ENCODE results near the gene PRKG1. TPM values are rescaled to one million over a fixed set of nuclear protein-coding genes. Genes with fewer than 3 reads are reported as not detected.

The PRKG1 gene
- polyA plus RNA-seq, 1 donor, result 12.0 TPM

DNA sequence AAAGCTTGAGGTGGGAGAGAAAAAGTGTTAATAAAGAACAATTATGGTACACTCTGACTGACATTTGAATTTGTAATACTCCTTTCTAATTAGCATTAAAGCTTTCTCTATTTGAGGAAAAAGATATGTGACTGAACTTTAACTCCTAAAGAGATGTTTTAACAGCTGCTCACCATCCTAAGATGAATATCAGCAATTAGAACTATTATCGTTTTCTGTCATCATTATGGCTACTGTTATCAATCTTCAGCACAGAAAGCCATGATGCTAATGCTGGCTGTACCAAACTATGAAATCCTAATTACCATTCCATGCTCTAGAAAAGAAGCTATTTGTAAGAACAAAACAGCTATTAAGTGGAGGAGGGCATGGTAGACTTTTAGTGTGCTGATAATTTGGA, 853.9 kb downstream of the PRKG1 start:
- H3K27ac ChIP-seq (ENCODE audit: low read length), result no peak overlapping the region
- no peak overlapping the region for H3K4me3 ChIP-seq (ENCODE audit: low read length)
- no peaks in the 10 kb centered on the region for H3K36me3 ChIP-seq (ENCODE audit: control insufficient read depth, insufficient read depth, low read length)
- no peaks in the 10 kb centered on the region for H3K27me3 ChIP-seq (ENCODE audit: control insufficient read depth, insufficient read depth, low read length)
- DNase-seq, result no peak
- H3K9me3 ChIP-seq (ENCODE audit: control insufficient read depth, low read depth, low read length), result no peaks in the 10 kb centered on the region
- WGBS (ENCODE audit: insufficient coverage, low lambda C conversion rate), result no CpG with 5 or more reads among the region's 1 CpG
- no peaks in the 10 kb centered on the region for H3K4me1 ChIP-seq (ENCODE audit: control insufficient read depth, insufficient read depth, low read length)

DNA sequence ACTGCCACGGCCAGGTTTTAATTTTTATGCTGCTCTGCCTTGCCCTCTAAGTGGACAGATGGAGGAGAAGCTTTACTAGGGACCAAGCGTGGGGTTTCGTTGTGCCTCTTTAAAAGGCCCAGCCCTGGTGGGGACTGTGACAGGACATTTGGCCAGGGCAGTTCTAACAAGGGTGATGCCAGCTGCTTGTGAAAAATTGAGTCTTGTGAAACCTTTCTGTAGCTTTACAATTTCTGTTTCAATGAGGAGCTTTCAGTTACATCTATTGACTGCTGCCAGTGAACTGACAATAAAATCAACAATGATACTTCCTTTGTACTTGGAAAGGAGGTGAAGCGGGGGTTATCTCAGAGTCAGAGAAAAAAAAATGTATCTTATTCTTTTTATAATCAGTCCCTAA, 858.2 kb downstream of the PRKG1 start:
- Histone ChIP-seq H3K4me1 (ENCODE audit: control insufficient read depth, insufficient read depth, low read length) (no peaks in the 10 kb centered on the region), H3K27ac (ENCODE audit: low read length) (no peak overlapping the region), H3K36me3 (ENCODE audit: control insufficient read depth, insufficient read depth, low read length) (no peaks in the 10 kb centered on the region), H3K4me3 (ENCODE audit: low read length) (no peak overlapping the region), H3K27me3 (ENCODE audit: control insufficient read depth, insufficient read depth, low read length) (no peaks in the 10 kb centered on the region), H3K9me3 (ENCODE audit: control insufficient read depth, low read depth, low read length) (no peaks in the 10 kb centered on the region)
- 90% methylated on average over 2 of the region's 4 CpGs for WGBS (ENCODE audit: insufficient coverage, low lambda C conversion rate)
- no peak for DNase-seq

DNA sequence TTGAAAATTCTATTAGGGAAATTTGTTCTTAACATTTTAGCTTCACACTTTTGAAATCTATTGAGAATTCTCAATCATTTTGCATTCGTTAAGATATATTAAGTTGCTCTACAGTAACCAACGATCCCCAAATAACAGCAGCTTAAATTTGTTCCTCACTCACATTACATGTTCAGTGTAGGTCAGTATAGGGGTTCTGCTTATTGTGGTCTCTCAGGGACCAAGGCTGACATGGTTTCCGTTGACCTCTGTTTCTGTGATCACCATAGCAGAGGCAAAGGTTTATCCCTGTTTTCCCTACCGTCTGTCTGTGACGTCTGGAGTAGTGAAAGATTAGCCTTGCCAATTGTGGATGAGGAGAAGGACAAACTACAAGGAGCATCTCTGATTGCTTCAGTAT, 860.1 kb downstream of the PRKG1 start:
- no peaks in the 10 kb centered on the region for H3K27me3 ChIP-seq (ENCODE audit: control insufficient read depth, insufficient read depth, low read length)
- WGBS (ENCODE audit: insufficient coverage, low lambda C conversion rate), result 100% methylated on average over 1 of the region's 5 CpGs
- no peak for DNase-seq
- no peaks in the 10 kb centered on the region for H3K4me1 ChIP-seq (ENCODE audit: control insufficient read depth, insufficient read depth, low read length)
- H3K4me3 ChIP-seq (ENCODE audit: low read length), result no peak overlapping the region
- no peak overlapping the region for H3K27ac ChIP-seq (ENCODE audit: low read length)
- H3K36me3 ChIP-seq (ENCODE audit: control insufficient read depth, insufficient read depth, low read length), result no peaks in the 10 kb centered on the region
- H3K9me3 ChIP-seq (ENCODE audit: control insufficient read depth, low read depth, low read length), result no peaks in the 10 kb centered on the region

DNA sequence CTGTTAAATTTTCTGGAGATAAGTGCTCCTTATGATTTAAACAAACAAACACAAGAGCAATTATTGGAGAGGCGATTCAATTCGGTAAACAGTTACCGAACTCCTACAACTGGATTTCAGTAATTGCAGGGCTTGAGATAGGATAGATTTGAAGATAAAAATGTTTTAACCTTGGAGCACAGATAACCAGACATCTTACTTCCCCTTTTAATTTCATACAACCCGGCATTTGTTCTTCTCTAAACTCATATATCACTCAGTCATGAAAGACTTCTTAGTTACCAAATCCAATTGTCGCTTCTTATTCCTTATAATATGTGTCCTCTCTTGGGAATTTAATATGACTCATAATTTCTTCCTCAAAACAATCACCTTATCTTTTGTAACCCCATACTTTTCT, 861.1 kb downstream of the PRKG1 start:
- DNase-seq, result no peak

DNA sequence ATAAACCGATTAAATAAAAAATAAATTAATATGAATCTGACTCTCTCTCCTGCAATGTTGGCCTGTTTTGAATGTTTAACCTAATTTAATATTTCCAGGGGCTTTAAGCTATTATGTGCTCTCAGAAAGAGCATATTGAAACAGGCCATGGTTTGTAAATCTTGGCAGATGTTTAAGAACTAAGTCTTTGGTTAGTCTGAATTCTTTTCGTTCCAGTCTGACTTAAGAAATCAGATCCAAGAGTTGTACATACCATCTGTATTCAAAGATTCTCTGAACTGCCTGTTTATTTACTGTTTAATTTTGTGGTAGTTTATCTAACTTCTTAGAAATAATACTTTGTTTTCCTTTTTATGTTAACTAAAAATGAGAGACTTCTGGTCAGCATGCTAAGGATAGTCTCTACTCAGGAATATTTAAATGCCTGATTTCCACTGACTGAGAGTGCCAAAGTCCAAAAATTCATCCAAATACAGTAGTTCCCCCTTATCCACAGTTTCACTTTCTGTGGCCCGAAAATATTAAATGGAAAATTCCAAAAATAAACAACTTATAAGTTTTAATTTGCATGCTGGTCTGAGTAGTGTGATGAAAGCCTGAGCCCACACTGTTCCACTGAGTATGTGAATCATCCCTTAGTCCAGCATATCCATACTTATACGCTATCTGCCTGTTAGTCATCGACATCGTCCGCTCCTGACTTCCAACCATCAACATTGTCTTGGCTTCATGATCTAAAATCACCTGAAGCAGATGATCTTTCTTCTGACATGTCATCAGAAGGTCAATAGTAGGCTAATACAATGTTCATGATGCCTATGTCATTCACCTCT, 863.2 kb downstream of the PRKG1 start:
- Histone ChIP-seq H3K9me3 (ENCODE audit: control insufficient read depth, low read depth, low read length) (no peaks in the 10 kb centered on the region), H3K27me3 (ENCODE audit: control insufficient read depth, insufficient read depth, low read length) (no peaks in the 10 kb centered on the region), H3K4me3 (ENCODE audit: low read length) (no peak overlapping the region), H3K27ac (ENCODE audit: low read length) (no peak overlapping the region), H3K36me3 (ENCODE audit: control insufficient read depth, insufficient read depth, low read length) (no peaks in the 10 kb centered on the region), H3K4me1 (ENCODE audit: control insufficient read depth, insufficient read depth, low read length) (no peaks in the 10 kb centered on the region)
- 100% methylated on average over 1 of the region's 7 CpGs for WGBS (ENCODE audit: insufficient coverage, low lambda C conversion rate)
- no peak for DNase-seq

More for the DNA sequence above, 861.1 kb downstream of the PRKG1 start:
- Histone ChIP-seq H3K4me3 (ENCODE audit: low read length) (no peak overlapping the region), H3K27me3 (ENCODE audit: control insufficient read depth, insufficient read depth, low read length) (no peaks in the 10 kb centered on the region), H3K36me3 (ENCODE audit: control insufficient read depth, insufficient read depth, low read length) (no peaks in the 10 kb centered on the region), H3K4me1 (ENCODE audit: control insufficient read depth, insufficient read depth, low read length) (no peaks in the 10 kb centered on the region), H3K27ac (ENCODE audit: low read length) (no peak overlapping the region), H3K9me3 (ENCODE audit: control insufficient read depth, low read depth, low read length) (no peaks in the 10 kb centered on the region)
- 43% methylated on average over 2 of the region's 5 CpGs for WGBS (ENCODE audit: insufficient coverage, low lambda C conversion rate)

DNA sequence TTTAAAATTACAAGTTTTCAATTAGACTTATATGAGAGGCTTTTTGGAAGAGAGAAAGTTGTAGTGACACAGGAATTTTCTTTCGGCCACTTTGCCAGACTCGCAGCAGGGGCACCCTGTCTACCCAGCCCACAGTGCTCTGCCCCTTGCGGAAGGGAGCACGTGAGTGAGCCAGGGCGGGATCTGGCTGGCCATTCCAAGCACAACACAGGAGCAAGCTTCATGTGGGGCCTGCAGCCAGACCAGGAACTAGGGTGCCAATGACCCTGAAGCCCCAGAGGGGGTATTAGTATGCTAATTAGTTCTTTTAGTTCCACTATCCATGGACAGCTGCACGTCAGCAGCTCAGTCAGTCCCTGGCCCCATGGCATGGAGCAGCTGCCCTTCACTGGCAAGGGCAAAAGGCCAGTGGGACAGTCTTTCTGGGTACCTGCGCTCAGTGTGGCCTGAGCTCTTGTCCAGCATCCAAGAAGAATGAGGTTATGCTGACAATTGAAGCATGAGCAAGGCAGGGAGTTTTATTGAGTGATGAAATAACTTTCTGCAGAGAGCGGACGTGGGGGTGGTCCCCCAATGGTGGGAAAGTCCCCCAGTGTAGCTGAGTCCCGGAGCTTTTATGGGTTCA, 876.2 kb downstream of the PRKG1 start:
- no peak for DNase-seq
- no peak overlapping the region for H3K4me3 ChIP-seq (ENCODE audit: low read length)
- H3K4me1 ChIP-seq (ENCODE audit: control insufficient read depth, insufficient read depth, low read length), result no peaks in the 10 kb centered on the region
- no CpG with 5 or more reads among the region's 10 CpGs for WGBS (ENCODE audit: insufficient coverage, low lambda C conversion rate)
- no peaks in the 10 kb centered on the region for H3K9me3 ChIP-seq (ENCODE audit: control insufficient read depth, low read depth, low read length)
- no peaks in the 10 kb centered on the region for H3K27me3 ChIP-seq (ENCODE audit: control insufficient read depth, insufficient read depth, low read length)
- no peaks in the 10 kb centered on the region for H3K36me3 ChIP-seq (ENCODE audit: control insufficient read depth, insufficient read depth, low read length)
- H3K27ac ChIP-seq (ENCODE audit: low read length), result no peak overlapping the region

DNA sequence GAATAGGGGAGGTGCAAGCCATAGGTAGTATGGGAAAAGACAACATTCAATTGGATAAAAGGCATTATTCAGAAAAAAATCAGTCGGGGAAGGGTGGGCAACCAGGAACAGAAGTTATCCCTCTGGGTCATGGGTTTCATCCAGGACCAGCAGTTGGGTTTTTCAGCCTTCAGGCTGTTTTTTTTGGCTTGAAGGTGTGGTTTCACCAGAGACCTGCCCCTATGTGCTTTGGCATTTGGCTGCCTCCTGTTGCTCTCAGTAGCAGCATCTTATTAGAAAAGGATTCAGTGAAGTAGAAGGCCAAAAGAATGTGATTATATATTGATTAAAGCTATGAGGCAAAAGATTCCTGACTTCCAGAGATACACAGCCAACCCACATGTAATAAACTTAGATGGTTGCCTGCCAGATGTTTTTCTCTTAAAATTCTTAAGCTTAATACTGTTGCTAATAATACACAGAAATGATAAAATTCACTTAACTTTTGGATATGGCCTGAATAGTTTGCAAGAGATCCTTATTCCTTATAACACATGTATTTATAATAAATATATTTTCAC, 876.8 kb downstream of the PRKG1 start:
- Histone ChIP-seq H3K27me3 (ENCODE audit: control insufficient read depth, insufficient read depth, low read length) (no peaks in the 10 kb centered on the region), H3K9me3 (ENCODE audit: control insufficient read depth, low read depth, low read length) (no peaks in the 10 kb centered on the region), H3K4me3 (ENCODE audit: low read length) (no peak overlapping the region), H3K27ac (ENCODE audit: low read length) (no peak overlapping the region), H3K36me3 (ENCODE audit: control insufficient read depth, insufficient read depth, low read length) (no peaks in the 10 kb centered on the region), H3K4me1 (ENCODE audit: control insufficient read depth, insufficient read depth, low read length) (no peaks in the 10 kb centered on the region)
- WGBS (ENCODE audit: insufficient coverage, low lambda C conversion rate), result no CpG with 5 or more reads among the region's 1 CpG
- DNase-seq, result no peak

DNA sequence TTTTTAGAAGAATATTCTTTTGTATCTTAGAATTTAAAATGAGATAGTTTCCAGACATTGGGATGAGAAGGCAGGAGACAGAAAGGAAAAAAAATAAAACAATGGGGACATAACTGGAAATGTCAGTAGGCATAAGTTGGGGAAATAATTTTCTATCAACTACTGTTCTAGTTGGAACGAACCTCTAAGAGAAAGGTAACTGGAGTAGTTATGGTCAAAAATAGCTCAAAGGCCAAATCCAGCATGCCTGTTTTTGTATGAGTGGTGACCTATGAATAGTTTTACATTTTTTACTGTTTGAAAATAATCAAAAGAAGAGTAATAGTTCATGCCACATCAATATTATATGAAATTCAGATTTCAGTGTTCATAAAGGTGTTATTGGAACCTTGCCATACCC, 877.3 kb downstream of the PRKG1 start:
- no peaks in the 10 kb centered on the region for H3K36me3 ChIP-seq (ENCODE audit: control insufficient read depth, insufficient read depth, low read length)
- H3K9me3 ChIP-seq (ENCODE audit: control insufficient read depth, low read depth, low read length), result no peaks in the 10 kb centered on the region
- no peaks in the 10 kb centered on the region for H3K27me3 ChIP-seq (ENCODE audit: control insufficient read depth, insufficient read depth, low read length)
- no peak overlapping the region for H3K4me3 ChIP-seq (ENCODE audit: low read length)
- DNase-seq, result no peak
- H3K27ac ChIP-seq (ENCODE audit: low read length), result no peak overlapping the region
- 83% methylated on average over 1 of the region's 1 CpG for WGBS (ENCODE audit: insufficient coverage, low lambda C conversion rate)
- H3K4me1 ChIP-seq (ENCODE audit: control insufficient read depth, insufficient read depth, low read length), result no peaks in the 10 kb centered on the region

DNA sequence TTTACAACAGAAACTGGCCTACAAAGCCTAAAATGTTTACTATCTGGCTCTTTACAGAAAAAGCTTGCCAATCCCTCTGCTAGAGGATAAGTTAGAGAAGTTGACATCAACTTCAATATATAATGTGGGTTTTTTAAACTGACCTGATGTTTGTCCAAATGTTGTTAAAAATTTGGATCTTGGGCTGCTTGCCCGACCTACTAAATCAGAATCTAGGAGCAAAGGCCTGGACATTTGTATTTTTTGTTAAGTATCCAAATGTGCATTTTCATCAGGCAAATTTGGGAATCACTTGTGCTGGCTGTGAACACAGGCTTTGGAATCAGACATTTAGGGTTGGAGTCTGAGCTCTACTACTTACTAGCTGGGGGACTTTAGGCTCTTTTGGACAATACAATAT, 877.8 kb downstream of the PRKG1 start:
- no peak for DNase-seq
- no CpG with 5 or more reads among the region's 1 CpG for WGBS (ENCODE audit: insufficient coverage, low lambda C conversion rate)
- no peaks in the 10 kb centered on the region for H3K36me3 ChIP-seq (ENCODE audit: control insufficient read depth, insufficient read depth, low read length)
- H3K4me1 ChIP-seq (ENCODE audit: control insufficient read depth, insufficient read depth, low read length), result no peaks in the 10 kb centered on the region
- no peak overlapping the region for H3K4me3 ChIP-seq (ENCODE audit: low read length)
- no peaks in the 10 kb centered on the region for H3K9me3 ChIP-seq (ENCODE audit: control insufficient read depth, low read depth, low read length)
- no peak overlapping the region for H3K27ac ChIP-seq (ENCODE audit: low read length)
- H3K27me3 ChIP-seq (ENCODE audit: control insufficient read depth, insufficient read depth, low read length), result no peaks in the 10 kb centered on the region

DNA sequence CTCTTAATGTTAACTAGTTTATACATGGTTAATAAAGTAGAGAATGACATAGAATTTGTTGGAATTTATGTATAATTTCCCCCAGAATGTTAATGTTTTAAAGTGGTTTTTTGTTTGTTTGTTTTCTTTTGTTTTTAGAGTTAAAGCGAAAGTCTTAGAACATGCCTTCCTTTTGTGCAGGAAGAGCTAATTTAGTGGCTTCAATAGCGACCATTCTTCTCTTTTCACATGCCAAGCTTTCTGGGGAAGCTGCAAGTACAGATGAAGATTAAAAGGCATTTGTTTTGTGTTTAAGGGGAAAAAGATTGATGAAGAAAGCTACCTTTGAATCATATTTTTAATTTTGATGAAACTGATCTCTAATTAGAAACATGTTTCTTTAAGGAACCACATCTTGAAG, 881.4 kb downstream of the PRKG1 start:
- Histone ChIP-seq H3K9me3 (ENCODE audit: control insufficient read depth, low read depth, low read length) (no peaks in the 10 kb centered on the region), H3K27ac (ENCODE audit: low read length) (no peak overlapping the region), H3K36me3 (ENCODE audit: control insufficient read depth, insufficient read depth, low read length) (no peaks in the 10 kb centered on the region), H3K27me3 (ENCODE audit: control insufficient read depth, insufficient read depth, low read length) (no peaks in the 10 kb centered on the region), H3K4me1 (ENCODE audit: control insufficient read depth, insufficient read depth, low read length) (no peaks in the 10 kb centered on the region), H3K4me3 (ENCODE audit: low read length) (no peak overlapping the region)
- 90% methylated on average over 2 of the region's 2 CpGs for WGBS (ENCODE audit: insufficient coverage, low lambda C conversion rate)
- DNase-seq, result no peak

Measured in large intestine (tissue), 3 donors.